HG02588 (cell line): ENCODE measurements around the gene MTRFR.
"Not testable (repeated sequence)": the region's sequence is repeated elsewhere in the genome, so short reads cannot be mapped to it uniquely, and the experiment has no call there.

Source experiments
- ATAC-seq: cut with Tn5 transposase; IDR thresholded peaks from one replicate; pipeline ENCODE4 v1.9.1; 2021; ENCODE audit warnings: mild to moderate bottlenecking, moderate library complexity; ENCODE audit not compliant: unreplicated experiment

MTRFR gene

GRCh38 chr12:123232807-123233504 lies at the start of gene MTRFR, which contains the start of gene MPHOSPH9:
Gene MTRFR, plus strand, starts transcription at chr12:123233436. Its CDS starts 20,239 bp downstream, at chr12:123253675.
Gene MPHOSPH9, minus strand, starts transcription at chr12:123233141. Its CDS starts 2,777 bp downstream, at chr12:123230364.
- peak; percentile 78 for ATAC-seq

DNA sequence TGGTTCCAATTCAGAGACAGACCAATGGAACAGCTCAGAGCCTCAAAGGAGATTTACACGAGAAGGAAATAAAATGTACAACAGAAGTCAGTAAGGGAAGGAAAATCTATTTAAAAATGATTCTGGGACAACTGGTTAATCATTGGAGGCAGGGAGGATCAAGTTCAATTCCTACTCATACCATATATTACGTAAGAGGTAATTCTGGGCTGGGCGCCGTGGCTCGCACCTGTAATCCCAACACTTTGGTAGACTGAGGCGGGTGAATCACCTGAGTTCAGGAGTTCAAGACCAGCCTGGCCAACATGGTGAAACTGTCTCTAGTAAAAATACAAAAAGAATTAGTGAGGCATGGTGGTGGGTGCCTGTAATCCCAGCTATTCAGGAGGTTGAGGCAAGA lies 45.6 kb upstream of the MTRFR start:
- ATAC-seq = no peak

- no peak for ATAC-seq
These were observed 33.3 kb upstream of the MTRFR start for GRCh38 chr12:123199936-123200335.

DNA sequence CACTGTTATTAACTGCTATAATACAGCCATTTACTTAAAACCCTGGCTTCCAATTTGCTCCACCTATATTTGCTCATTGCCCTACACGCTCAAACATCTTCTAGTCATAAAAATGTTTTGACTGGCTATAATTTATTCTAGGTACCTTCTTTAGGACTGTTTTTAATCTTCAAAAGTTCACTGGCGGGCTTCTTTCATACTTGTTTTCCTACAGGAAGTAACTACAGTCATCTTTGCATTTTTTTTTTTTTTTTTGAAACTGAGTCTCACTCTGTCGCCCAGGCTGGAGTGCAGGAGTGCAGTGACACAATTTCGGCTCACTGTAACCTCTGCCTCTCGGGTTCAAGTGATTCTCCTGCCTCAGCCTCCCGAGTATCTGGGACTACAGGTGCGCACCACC lies 32.8 kb upstream of the MTRFR start:
- ATAC-seq = no peak

DNA sequence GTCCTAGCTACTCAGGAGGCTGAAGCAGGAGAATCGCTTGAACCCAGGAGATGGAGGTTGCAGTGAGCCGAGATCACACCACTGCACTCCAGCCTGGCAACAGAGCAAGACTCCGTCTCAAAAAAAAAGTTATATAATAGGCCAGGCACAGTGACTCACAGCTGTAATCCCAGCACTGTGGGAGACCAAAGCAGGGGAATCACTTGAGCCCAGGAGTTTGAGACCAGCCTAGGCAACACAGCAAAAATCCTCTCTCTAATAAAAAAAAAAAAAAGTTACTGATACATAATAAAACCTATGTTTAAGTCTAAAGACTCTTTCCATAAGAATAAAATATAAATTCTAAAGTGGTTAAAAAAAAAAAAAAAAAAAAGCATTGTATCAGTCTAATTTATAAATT lies 26.4 kb upstream of the MTRFR start:
- ATAC-seq = not testable (repeated sequence)

DNA sequence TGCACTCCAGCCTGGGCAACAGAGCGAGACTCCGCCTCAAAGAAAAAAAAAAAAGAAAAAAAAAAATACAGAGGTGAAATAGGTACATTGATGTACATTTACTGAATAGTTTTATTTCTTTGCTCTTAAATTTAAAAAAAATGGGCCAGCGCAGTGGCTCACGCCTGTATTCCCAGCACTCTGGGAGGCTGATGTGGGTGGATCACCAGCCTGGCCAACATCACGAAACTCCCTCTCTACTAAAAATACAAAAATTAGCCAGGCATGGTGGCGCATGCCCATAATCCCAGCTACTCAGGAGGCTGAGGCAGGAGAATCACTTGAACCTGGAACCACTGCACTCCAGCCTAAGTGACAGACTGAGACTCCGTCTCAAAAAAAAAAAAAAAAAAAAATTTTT lies 25.4 kb upstream of the MTRFR start:
- not testable (repeated sequence) for ATAC-seq

GRCh38 chr12:123223241-123223668 lies 10.0 kb upstream of the MTRFR start:
- no peak for ATAC-seq

GRCh38 chr12:123225443-123225842 lies 7.8 kb upstream of the MTRFR start:
- ATAC-seq = no peak

DNA sequence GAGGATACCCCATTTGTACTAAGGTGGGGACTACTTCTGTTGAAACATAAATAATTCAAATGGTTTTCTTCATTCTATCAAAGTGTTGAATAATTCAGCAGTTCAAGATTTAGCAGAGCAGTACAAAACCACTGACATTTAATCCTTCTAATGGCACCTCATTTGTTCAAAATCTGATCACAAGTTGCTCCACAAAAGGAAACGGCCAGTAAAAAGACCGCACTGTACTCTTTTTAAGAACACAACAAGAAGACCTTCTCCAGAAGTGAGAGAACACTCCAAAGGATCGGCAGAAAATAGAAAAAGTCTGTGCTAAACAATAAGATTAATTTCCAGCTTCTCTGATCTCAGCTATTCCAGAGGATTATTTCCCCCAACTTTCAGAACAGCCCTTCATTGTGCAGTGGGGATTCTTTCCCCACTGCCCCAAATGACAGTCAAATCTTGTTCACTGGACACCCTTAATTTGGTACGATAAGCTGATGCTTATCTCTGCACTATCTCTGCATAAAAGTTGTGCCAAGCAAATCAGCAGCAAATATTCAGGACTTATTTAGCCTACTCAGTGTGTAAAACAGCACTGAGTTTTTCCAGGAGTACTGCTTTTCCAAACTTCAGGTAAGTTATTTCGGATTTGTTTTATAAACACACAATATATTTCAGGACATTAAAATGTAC lies 5.5 kb upstream of the MTRFR start:
- ATAC-seq = no peak

DNA sequence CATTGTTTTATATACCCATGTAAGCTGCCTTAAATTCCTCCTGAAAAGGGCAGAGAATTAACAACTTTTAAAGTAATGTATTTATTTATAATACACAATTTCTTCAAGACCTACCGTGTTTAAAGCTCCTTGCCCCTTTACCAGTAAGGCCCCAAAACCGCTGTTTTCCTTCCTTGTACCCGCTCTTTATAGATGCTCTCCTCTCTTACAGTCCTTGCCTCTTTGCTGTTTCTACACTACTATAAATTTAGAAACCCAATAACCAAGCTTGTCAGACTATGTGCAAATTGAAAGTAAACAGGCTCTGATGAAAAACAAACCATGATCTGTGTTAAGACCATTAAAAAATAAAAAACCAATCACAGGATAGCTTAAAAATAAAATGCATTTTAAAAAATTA lies 4.2 kb upstream of the MTRFR start:
- ATAC-seq = no peak

DNA sequence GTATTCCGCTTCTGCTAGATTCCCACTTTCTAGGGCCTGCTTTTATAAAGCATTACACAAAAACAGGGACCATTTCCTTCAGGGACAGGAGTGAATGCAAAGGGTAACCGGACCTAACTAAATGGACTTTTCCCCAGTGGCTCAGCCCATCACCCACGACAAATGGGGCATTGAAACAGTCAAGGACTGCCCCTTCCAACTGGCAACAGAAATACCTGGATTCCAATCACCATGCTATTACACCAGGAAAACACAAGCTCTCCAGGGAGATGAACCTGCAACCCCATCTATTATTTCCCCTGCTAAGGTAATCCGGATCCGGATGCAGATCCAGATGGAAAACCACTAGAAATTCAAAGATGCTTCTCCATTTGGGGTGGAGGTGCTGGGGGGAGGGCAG lies 1.3 kb upstream of the MTRFR start:
- ATAC-seq = no peak

DNA sequence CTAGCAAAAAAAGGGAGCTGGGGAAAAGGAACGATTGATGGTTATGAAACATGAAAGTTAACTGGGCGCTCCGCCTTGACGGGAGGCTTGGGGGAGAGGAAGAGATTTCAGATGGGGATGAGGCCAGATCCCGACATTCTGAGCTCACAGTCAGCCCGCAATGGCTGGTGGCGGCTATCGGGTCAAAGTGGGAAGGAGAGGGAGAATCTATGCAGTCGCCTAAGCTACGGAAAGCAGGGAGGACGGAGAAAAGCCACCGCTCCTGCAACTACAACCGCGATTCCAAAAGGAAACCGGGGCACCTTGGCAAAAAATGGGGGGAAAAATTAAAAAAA lies 797 bp upstream of the MTRFR start:
- ATAC-seq = no peak

- ATAC-seq = no peak
These were observed 471 bp downstream of the MTRFR start for GRCh38 chr12:123233505-123234308.

GRCh38 chr12:123237646-123238329 lies 4.6 kb downstream of the MTRFR start:
- ATAC-seq = no peak

DNA sequence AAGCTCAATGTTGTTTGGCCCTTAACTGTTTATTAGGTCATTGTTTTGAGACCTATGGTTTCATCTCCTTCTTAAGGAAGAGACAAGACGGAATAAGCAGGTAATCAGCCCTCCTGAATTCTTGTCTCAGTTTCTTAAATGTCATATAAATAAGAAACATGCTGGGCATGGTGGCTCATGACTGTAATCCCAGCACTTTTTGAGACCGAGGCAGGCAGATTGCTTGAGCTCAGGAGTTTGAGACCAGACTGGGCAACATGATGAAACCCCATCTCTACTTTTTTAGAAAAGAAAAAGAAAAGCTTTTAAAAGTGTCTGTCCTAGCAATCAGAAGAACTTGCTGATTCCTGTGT lies 5.1 kb downstream of the MTRFR start:
- ATAC-seq = no peak

- no peak for ATAC-seq
These were observed 5.7 kb downstream of the MTRFR start for GRCh38 chr12:123238961-123239360.

- no peak for ATAC-seq
These were observed 9.1 kb downstream of the MTRFR start for GRCh38 chr12:123242116-123242904.

- no peak for ATAC-seq
These were observed 10.5 kb downstream of the MTRFR start for GRCh38 chr12:123243671-123244262.

DNA sequence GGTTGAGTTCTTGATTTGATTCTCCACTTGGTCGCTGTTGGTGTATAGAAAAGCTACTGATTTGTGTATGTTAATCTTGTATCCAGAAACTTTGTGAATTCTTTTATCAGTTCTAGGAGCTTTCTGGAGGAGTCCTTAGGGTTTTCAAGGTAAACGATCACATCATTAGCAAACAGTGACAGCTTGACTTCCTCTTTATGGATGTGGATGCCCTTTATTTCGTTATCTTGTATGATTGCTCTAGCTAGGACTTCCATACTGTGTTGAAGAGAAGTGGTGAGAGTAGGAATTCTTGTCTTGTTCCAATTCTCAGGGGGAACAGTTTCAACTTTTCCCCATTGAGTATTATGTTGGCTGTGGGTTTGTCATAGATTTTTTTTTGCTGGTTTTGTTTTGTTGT lies 12.4 kb downstream of the MTRFR start:
- ATAC-seq = no peak

DNA sequence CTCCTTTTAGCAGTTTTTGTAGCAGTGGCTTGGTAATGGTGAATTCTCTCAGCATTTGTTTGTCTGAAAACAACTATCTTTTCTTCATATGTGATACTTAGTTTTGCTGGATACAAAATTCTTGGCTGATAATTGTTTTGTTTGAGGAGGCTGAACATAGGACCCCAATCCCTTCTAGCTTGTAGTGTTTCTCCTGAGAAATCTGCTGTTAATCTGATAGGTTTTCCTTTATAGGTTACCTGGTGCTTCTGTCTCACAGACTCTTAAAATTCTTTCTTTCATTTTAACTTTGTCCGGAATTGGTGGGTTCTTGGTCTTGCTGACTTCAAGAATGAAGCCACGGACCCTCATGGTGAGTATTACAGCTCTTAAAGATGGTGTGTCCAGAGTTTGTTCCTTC lies 14.9 kb downstream of the MTRFR start:
- ATAC-seq = not testable (repeated sequence)
